ENCODE measurements around the gene SEMG1. TPM values are rescaled to one million over a fixed set of nuclear protein-coding genes. Genes with fewer than 3 reads are reported as not detected.

SEMG1 gene
- total RNA-seq, 1 experiment from 2014 or later = not detected

GRCh38 chr20:45179166-45179565 is 27.7 kb upstream of the SEMG1 start:
- no TSS peak for BruUV-seq (replicated peaks)
- DNase-seq (ENCODE audit: unreplicated experiment) = no peak
- Mint-ChIP-seq H3K9me3 (ENCODE audit: unreplicated experiment) (no peaks in the 10 kb centered on the region), H3K27ac (ENCODE audit: low read depth, unreplicated experiment) (no peak overlapping the region), H3K4me3 (ENCODE audit: unreplicated experiment) (no peak overlapping the region), H3K36me3 (ENCODE audit: insufficient read depth, unreplicated experiment) (no peaks in the 10 kb centered on the region), H3K4me1 (ENCODE audit: insufficient read depth, unreplicated experiment) (peaks cover 17% of the 10 kb centered on the region), H3K27me3 (ENCODE audit: insufficient read depth, unreplicated experiment) (no peaks in the 10 kb centered on the region)
- ChIA-PET CTCF (interaction anchor here (1.5 kb wide), 1 partner anchor 115 kb away, joined by 4 read pairs; no protein-coding TSS in a partner anchor), POLR2A (no interaction called here)
- no peak for TF ChIP-seq CTCF (IDR thresholded peaks at IDR 0.05; ENCODE audit: unreplicated experiment)
- intact Hi-C loops (cut with micrococcal nuclease) = no loop called here

DNA sequence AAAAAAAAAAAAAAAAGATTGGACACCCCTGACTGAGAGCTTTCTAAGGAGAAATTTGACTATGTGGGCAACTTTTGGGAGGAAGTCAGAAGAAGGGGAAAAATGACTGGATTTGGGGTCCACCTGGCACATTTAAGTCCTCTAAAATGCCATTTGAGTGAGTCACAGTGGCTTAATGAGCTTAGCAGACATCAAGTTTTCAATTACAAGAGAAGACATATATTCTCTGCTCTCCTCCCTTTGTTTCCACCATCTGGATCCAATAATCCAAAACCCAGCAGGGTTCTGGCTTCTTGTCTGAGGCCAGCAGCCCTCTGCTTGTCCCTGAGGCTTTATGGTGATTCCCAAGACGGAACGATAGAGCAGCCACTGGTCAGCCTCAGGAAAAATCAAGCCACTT is 25.2 kb upstream of the SEMG1 start:
- Mint-ChIP-seq H3K27ac (ENCODE audit: low read depth, unreplicated experiment) (no peak overlapping the region), H3K27me3 (ENCODE audit: insufficient read depth, unreplicated experiment) (no peaks in the 10 kb centered on the region), H3K36me3 (ENCODE audit: insufficient read depth, unreplicated experiment) (no peaks in the 10 kb centered on the region), H3K4me3 (ENCODE audit: unreplicated experiment) (no peak overlapping the region), H3K4me1 (ENCODE audit: insufficient read depth, unreplicated experiment) (peaks cover 4% of the 10 kb centered on the region), H3K9me3 (ENCODE audit: unreplicated experiment) (no peaks in the 10 kb centered on the region)
- TF ChIP-seq CTCF (IDR thresholded peaks at IDR 0.05; ENCODE audit: unreplicated experiment) = no peak
- intact Hi-C loops (cut with micrococcal nuclease) = no loop called here
- DNase-seq (ENCODE audit: unreplicated experiment) = no peak
- BruUV-seq (replicated peaks) = no TSS peak
- ChIA-PET CTCF (interaction anchor here (0.6 to 2.6 kb wide), 6 partner anchors 9 to 558 kb away, joined by 3 to 14 read pairs (median 3); no protein-coding TSS in a partner anchor), POLR2A (interaction anchor here (0.6 to 1.5 kb wide), 3 partner anchors 9 to 160 kb away, joined by 3 read pairs; no protein-coding TSS in a partner anchor)

DNA sequence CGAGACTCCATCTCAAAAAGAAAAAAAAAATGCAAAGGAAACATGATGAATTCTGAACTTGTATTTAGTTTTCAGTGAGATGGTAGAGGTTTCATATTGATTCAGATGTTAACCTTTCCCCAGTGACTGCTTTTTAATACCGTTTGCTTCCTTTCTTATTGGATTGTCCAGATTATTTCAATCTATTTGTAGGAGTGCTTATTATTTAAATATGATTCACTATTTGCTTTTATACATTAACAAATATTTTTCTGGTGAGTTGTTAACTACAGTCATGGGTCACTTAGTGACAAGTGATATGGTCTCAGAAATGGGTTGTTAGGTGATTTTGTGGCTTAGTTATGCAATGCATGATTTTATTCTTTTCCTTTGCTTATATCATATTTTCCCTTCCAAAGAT is 23.7 kb upstream of the SEMG1 start:
- POLR2A ChIA-PET = interaction anchor here (0.6 to 1.1 kb wide), 2 partner anchors 11 to 71 kb away, joined by 3 read pairs; no protein-coding TSS in a partner anchor
- H3K9me3 Mint-ChIP-seq (ENCODE audit: unreplicated experiment) = no peaks in the 10 kb centered on the region
- BruUV-seq (replicated peaks) = no TSS peak
- no peak for DNase-seq (ENCODE audit: unreplicated experiment)
- H3K36me3 Mint-ChIP-seq (ENCODE audit: insufficient read depth, unreplicated experiment) = no peaks in the 10 kb centered on the region
- CTCF ChIA-PET = interaction anchor here (0.9 kb wide), 1 partner anchor 117 kb away, joined by 6 read pairs; no protein-coding TSS in a partner anchor
- no peak overlapping the region for H3K27ac Mint-ChIP-seq (ENCODE audit: low read depth, unreplicated experiment)
- no peaks in the 10 kb centered on the region for H3K27me3 Mint-ChIP-seq (ENCODE audit: insufficient read depth, unreplicated experiment)
- TF ChIP-seq CTCF (IDR thresholded peaks at IDR 0.05; ENCODE audit: unreplicated experiment) = no peak
- H3K4me3 Mint-ChIP-seq (ENCODE audit: unreplicated experiment) = no peak overlapping the region
- intact Hi-C loops (cut with micrococcal nuclease) = no loop called here
- H3K4me1 Mint-ChIP-seq (ENCODE audit: insufficient read depth, unreplicated experiment) = no peaks in the 10 kb centered on the region

DNA sequence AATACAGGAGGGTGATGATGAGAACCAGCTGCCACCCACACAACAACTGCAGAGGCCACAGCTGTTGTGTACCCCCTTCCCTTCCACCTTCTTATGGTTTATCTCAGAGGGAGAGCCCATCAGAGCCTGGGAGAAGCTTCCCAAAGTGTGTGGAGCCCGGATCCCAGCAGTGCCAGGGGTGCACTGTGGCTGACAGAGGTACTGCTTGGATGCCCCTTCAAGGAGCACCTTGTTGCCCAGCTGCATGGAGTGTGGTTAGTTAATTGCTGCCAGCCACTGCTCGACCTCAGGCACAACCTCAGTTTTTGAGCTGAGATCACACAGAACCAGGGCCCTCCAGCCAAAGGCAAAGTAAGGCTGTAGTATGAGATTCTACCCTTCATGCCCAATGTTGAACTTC is 19.1 kb upstream of the SEMG1 start:
- no peak for DNase-seq (ENCODE audit: unreplicated experiment)
- Mint-ChIP-seq H3K36me3 (ENCODE audit: insufficient read depth, unreplicated experiment) (no peaks in the 10 kb centered on the region), H3K27me3 (ENCODE audit: insufficient read depth, unreplicated experiment) (peaks cover 14% of the 10 kb centered on the region), H3K27ac (ENCODE audit: low read depth, unreplicated experiment) (no peak overlapping the region), H3K4me3 (ENCODE audit: unreplicated experiment) (no peak overlapping the region), H3K4me1 (ENCODE audit: insufficient read depth, unreplicated experiment) (no peaks in the 10 kb centered on the region), H3K9me3 (ENCODE audit: unreplicated experiment) (no peaks in the 10 kb centered on the region)
- POLR2A ChIA-PET = interaction anchor here (1.0 to 1.7 kb wide), 4 partner anchors 11 to 67 kb away, joined by 3 to 6 read pairs (median 4); partner anchors contain the start of genes PI3 and SLPI
- intact Hi-C loops (cut with micrococcal nuclease) = no loop called here
- no peak for TF ChIP-seq CTCF (IDR thresholded peaks at IDR 0.05; ENCODE audit: unreplicated experiment)
- CTCF ChIA-PET = interaction anchor here (0.6 to 2.0 kb wide), 5 partner anchors 13 to 119 kb away, joined by 3 to 20 read pairs (median 4); partner anchors contain the start of gene RBPJL
- BruUV-seq (replicated peaks) = no TSS peak
